ENCODE measurements around the gene ZNF629. TPM values are rescaled to one million over a fixed set of nuclear protein-coding genes. Genes with fewer than 3 reads are reported as not detected.

The ZNF629 gene
- total and polyA plus RNA-seq, 2 experiments from 2014 or later = 4.1 to 20.3 TPM

- no peak overlapping the region for H3K4me2 ChIP-seq
- Mint-ChIP-seq H3K4me1 (peaks cover 16% of the 10 kb centered on the region), H3K36me3 (ENCODE audit: low read depth) (peaks cover 74% of the 10 kb centered on the region), H3K27me3 (ENCODE audit: insufficient read depth, low read depth, poor library complexity) (peaks cover 24% of the 10 kb centered on the region), H3K9me3 (no peaks in the 10 kb centered on the region; the same call in 2 of the 3 replicates), H3K27ac (no peak overlapping the region), H3K4me3 (no peak overlapping the region; the same call in 2 of the 3 replicates)
- ATAC-seq (no peak), DNase-seq (ENCODE audit: low spot score) (no peak)
- H3K4me3 ChIP-seq = no peak overlapping the region
- H3K4me1 ChIP-seq (ENCODE audit: insufficient read depth) = peaks cover 6% of the 10 kb centered on the region; the same call in 1 of the 2 replicates
- peaks cover 44% of the 10 kb centered on the region for H3K36me3 ChIP-seq (ENCODE audit: insufficient read depth)
- H3F3A ChIP-seq (replicated peaks; ENCODE audit: low read depth) = 0 out of 2 replicates have a peak, but pooled peaks cover 7% of the 10 kb centered on the region
- peaks cover 32% of the 10 kb centered on the region for H4K20me1 ChIP-seq (replicated peaks; ENCODE audit: insufficient read depth)
- no peak overlapping the region for H3K27ac ChIP-seq (ENCODE audit: low read depth)
- TF ChIP-seq EZH2phosphoT487 (IDR thresholded peaks at IDR 0.05; ENCODE audit: unreplicated experiment) = no peak
- TF ChIP-seq CREB1 (CRISPR knock-in tag; IDR thresholded peaks at IDR 0.05; ENCODE audit: low read depth) = no peak
- TF ChIP-seq POLR2AphosphoS5 (IDR thresholded peaks at IDR 0.05; ENCODE audit: low read depth) = no peak
- TF ChIP-seq REST (IDR thresholded peaks at IDR 0.05; ENCODE audit: unreplicated experiment) = no peak
- TF ChIP-seq CTCF (conservative IDR thresholded peaks at IDR 0.05; ENCODE audit: low read depth in 2 of 2) = no peak
- TF ChIP-seq STAT1 (IDR thresholded peaks at IDR 0.05; ENCODE audit: unreplicated experiment) = no peak
- TF ChIP-seq ZNF331 (CRISPR knock-in tag; IDR thresholded peaks at IDR 0.05; ENCODE audit: low read depth) = no peak
- TF ChIP-seq EZH2 (IDR thresholded peaks at IDR 0.05; ENCODE audit: low read depth, unreplicated experiment) = no peak
- no peak for TF ChIP-seq NANOG (IDR thresholded peaks at IDR 0.05; ENCODE audit: borderline replicate concordance)
- TF ChIP-seq ZNF114 (CRISPR knock-in tag; IDR thresholded peaks at IDR 0.05) = no peak
- no peak for TF ChIP-seq JUNB (IDR thresholded peaks at IDR 0.05; ENCODE audit: unreplicated experiment)
- TF ChIP-seq ZNF462 (CRISPR knock-in tag; IDR thresholded peaks at IDR 0.05) = no peak
- H3K9me2 ChIP-seq (ENCODE audit: insufficient read depth) = no peaks in the 10 kb centered on the region
- peaks cover 24% of the 10 kb centered on the region for H3K79me2 ChIP-seq (replicated peaks; ENCODE audit: insufficient read depth)
- no peaks in the 10 kb centered on the region for H3K27me3 ChIP-seq (ENCODE audit: insufficient read depth)
- H2AFZ ChIP-seq = no peak overlapping the region
Measured at GRCh38 chr16:30764816-30765465, 22.1 kb downstream of the ZNF629 start.
